ENCODE data around the gene PIK3R6. TPM values are rescaled to one million over a fixed set of nuclear protein-coding genes. Genes with fewer than 3 reads are reported as not detected.

The PIK3R6 gene
- total and polyA plus RNA-seq, 10 of the 15 experiments (the other 5 are each of a cell fraction or from before 2014, with no cell fraction given) = 6.7 to 146 (median 68.2) TPM

GRCh38 chr17:8788998-8789397, 78.5 kb downstream of the PIK3R6 start:
- Histone ChIP-seq H2AFZ (ENCODE audit: control insufficient read depth, low read depth, low read length) (no peak overlapping the region), H4K20me1 (ENCODE audit: control insufficient read depth, insufficient read depth) (no peaks in the 10 kb centered on the region), H3K79me2 (ENCODE audit: control insufficient read depth, insufficient read depth, low read length) (no peaks in the 10 kb centered on the region), H3K27ac (ENCODE audit: control insufficient read depth, insufficient read depth) (no peak overlapping the region), H3K4me2 (ENCODE audit: control insufficient read depth, insufficient read depth) (no peak overlapping the region), H3K4me3 (no peak overlapping the region), H3K9ac (ENCODE audit: control insufficient read depth, insufficient read depth, low read length) (no peak overlapping the region), H3K9me3 (replicated peaks; ENCODE audit: control insufficient read depth, insufficient read depth, low read length) (no peaks in the 10 kb centered on the region), H3K27me3 (replicated peaks in 1 of 2; ENCODE audit: control insufficient read depth in 2 of 2, insufficient read depth in 2 of 2, low read length in 1 of 2) (no peaks in the 10 kb centered on the region), H3K4me1 (ENCODE audit: control insufficient read depth, insufficient read depth, low read length) (no peaks in the 10 kb centered on the region), H3K36me3 (ENCODE audit: control insufficient read depth in 2 of 2, insufficient read depth in 2 of 2, low read length in 1 of 2) (no peaks in the 10 kb centered on the region)
- SMC1A ChIA-PET (ENCODE audit: uncharacterized antibody, unreplicated experiment) = interaction anchor here (1.1 kb wide), 1 partner anchor 62 kb away, joined by 3 read pairs; no protein-coding TSS in a partner anchor
- TF ChIP-seq CHD4 (IDR thresholded peaks at IDR 0.05) (no peak), NFXL1 (IDR thresholded peaks at IDR 0.05; ENCODE audit: borderline replicate concordance) (no peak)
- 98% methylated on average over 2 of the region's 2 CpGs for WGBS (ENCODE audit: insufficient coverage, insufficient replicate concordance, low lambda C conversion rate, missing lambda C conversion rate)
- intact Hi-C loops (cut with micrococcal nuclease; ENCODE audit: unreplicated experiment) (loop anchor here (5.0 kb wide), 1 partner anchor 108 kb away; no protein-coding TSS in a partner anchor), in situ Hi-C loops (cut with MboI) (no loop called here)
- no peak for ATAC-seq
- RAD21 ChIA-PET (ENCODE audit: unreplicated experiment) = no interaction called here
- FAIRE-seq = no peak
- POLR2A ChIA-PET = no interaction called here
- DNase-seq (ENCODE audit: low read depth, low spot score) = no peak
- CTCF ChIA-PET = interaction anchor here (6.0 kb wide), 1 partner anchor 104 kb away, joined by 55 read pairs; no protein-coding TSS in a partner anchor
- no TSS peak for BruUV-seq (replicated peaks)

DNA sequence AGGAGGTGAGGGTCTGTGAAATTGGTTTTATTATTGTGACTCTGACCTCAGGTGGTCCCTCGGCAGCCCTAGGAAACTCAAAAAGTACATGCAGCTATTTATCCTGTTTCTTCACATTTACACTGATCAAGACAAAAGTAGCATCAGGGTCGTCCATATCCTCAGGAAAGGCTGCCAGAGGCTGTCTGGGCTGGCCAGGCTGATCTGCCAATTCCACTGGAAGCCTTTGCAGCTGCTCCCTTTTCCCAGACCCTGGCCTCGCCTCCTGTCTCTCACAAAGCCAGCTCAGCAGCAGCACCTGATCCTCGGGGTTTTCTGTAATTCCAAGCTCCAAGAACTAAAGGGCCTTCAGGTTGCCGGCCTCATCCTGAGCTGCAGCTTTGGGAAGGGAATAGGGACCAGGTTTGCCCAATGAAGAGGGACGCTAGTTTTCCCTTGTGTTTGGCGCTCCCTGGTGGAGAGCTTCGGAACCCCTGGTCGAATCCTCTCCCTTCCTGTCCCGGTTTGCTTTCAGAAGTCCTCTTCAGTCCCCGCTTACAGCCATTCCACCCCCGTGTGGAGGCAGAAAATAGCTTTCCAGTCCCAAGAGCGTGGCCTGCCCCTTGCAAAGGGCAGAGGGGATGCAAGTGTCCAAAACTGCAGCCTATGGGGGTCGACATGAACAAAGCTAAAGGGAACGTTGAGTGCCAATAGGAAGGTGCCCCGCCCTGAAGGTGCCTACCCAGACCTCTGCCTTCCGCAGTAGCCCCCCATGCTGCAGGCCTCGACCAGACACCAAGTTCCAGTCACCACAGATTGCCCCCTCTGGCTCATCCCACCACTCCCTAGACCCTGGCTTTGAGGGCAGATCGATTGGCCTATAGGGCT, 81.7 kb downstream of the PIK3R6 start:
- Histone ChIP-seq H2AFZ (ENCODE audit: control insufficient read depth, low read depth, low read length) (peak overlapping the region; percentile 15; the same call in 1 of the 2 replicates), H3K4me3 (no peak overlapping the region), H3K4me1 (ENCODE audit: control insufficient read depth, insufficient read depth, low read length) (no peaks in the 10 kb centered on the region), H3K27ac (ENCODE audit: control insufficient read depth, insufficient read depth) (no peak overlapping the region), H3K4me2 (ENCODE audit: control insufficient read depth, insufficient read depth) (no peak overlapping the region), H3K79me2 (ENCODE audit: control insufficient read depth, insufficient read depth, low read length) (no peaks in the 10 kb centered on the region), H3K9me3 (replicated peaks; ENCODE audit: control insufficient read depth, insufficient read depth, low read length) (no peaks in the 10 kb centered on the region), H3K27me3 (replicated peaks in 1 of 2; ENCODE audit: control insufficient read depth in 2 of 2, insufficient read depth in 2 of 2, low read length in 1 of 2) (no peaks in the 10 kb centered on the region), H3K9ac (ENCODE audit: control insufficient read depth, insufficient read depth, low read length) (no peak overlapping the region), H4K20me1 (ENCODE audit: control insufficient read depth, insufficient read depth) (no peaks in the 10 kb centered on the region), H3K36me3 (ENCODE audit: control insufficient read depth in 2 of 2, insufficient read depth in 2 of 2, low read length in 1 of 2) (no peaks in the 10 kb centered on the region)
- peak; percentile 89 for ATAC-seq
- 30% methylated on average over 19 of the region's 19 CpGs for WGBS (ENCODE audit: insufficient coverage, insufficient replicate concordance, low lambda C conversion rate, missing lambda C conversion rate)
- ChIA-PET RAD21 (ENCODE audit: unreplicated experiment) (interaction anchor here (0.7 to 2.3 kb wide), 11 partner anchors 10 to 376 kb away, joined by 3 to 12 read pairs (median 3); no protein-coding TSS in a partner anchor), CTCF (interaction anchor here (0.7 to 6.0 kb wide), 46 partner anchors 9 to 821 kb away, joined by 3 to 55 read pairs (median 4); no protein-coding TSS in a partner anchor), POLR2A (interaction anchor here (1.0 kb wide), 1 partner anchor 80 kb away, joined by 3 read pairs; no protein-coding TSS in a partner anchor), SMC1A (ENCODE audit: uncharacterized antibody, unreplicated experiment) (interaction anchor here (0.8 to 2.5 kb wide), 17 partner anchors 10 to 376 kb away, joined by 3 to 14 read pairs (median 4); partner anchors contain the start of gene NDEL1)
- in situ Hi-C loops (cut with MboI) = no loop called here
- intact Hi-C loops (cut with micrococcal nuclease; ENCODE audit: unreplicated experiment) = loop anchor here (1.0 to 5.0 kb wide), 3 partner anchors 31 to 375 kb away; no protein-coding TSS in a partner anchor
- peak; percentile 83 for FAIRE-seq
- BruUV-seq (replicated peaks) = no TSS peak
- DNase-seq (ENCODE audit: low read depth, low spot score) = no peak
- TF ChIP-seq, protein P1, sequence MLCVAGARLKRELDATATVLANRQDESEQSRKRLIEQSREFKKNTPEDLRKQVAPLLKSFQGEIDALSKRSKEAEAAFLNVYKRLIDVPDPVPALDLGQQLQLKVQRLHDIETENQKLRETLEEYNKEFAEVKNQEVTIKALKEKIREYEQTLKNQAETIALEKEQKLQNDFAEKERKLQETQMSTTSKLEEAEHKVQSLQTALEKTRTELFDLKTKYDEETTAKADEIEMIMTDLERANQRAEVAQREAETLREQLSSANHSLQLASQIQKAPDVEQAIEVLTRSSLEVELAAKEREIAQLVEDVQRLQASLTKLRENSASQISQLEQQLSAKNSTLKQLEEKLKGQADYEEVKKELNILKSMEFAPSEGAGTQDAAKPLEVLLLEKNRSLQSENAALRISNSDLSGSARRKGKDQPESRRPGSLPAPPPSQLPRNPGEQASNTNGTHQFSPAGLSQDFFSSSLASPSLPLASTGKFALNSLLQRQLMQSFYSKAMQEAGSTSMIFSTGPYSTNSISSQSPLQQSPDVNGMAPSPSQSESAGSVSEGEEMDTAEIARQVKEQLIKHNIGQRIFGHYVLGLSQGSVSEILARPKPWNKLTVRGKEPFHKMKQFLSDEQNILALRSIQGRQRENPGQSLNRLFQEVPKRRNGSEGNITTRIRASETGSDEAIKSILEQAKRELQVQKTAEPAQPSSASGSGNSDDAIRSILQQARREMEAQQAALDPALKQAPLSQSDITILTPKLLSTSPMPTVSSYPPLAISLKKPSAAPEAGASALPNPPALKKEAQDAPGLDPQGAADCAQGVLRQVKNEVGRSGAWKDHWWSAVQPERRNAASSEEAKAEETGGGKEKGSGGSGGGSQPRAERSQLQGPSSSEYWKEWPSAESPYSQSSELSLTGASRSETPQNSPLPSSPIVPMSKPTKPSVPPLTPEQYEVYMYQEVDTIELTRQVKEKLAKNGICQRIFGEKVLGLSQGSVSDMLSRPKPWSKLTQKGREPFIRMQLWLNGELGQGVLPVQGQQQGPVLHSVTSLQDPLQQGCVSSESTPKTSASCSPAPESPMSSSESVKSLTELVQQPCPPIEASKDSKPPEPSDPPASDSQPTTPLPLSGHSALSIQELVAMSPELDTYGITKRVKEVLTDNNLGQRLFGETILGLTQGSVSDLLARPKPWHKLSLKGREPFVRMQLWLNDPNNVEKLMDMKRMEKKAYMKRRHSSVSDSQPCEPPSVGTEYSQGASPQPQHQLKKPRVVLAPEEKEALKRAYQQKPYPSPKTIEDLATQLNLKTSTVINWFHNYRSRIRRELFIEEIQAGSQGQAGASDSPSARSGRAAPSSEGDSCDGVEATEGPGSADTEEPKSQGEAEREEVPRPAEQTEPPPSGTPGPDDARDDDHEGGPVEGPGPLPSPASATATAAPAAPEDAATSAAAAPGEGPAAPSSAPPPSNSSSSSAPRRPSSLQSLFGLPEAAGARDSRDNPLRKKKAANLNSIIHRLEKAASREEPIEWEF (IDR thresholded peaks at IDR 0.05; ENCODE audit: insufficient replicate concordance, low read depth, low read length) = no peak
- TF ChIP-seq IKZF1 (conservative IDR thresholded peaks at IDR 0.05) = peak; percentile 26
- no peak for TF ChIP-seq ETV6 (conservative IDR thresholded peaks at IDR 0.05 in 1 of 2, IDR thresholded peaks at IDR 0.05 in 1 of 2; ENCODE audit: borderline replicate concordance in 1 of 2, low read depth in 1 of 2)
- TF ChIP-seq SMC3 (IDR thresholded peaks at IDR 0.05; ENCODE audit: borderline replicate concordance, low read length) = peak; percentile 57
- peak; percentile 52 for TF ChIP-seq YY1 (IDR thresholded peaks at IDR 0.05; ENCODE audit: low read depth, low read length)
- peak; percentile 75 for TF ChIP-seq RAD21 (IDR thresholded peaks at IDR 0.05; ENCODE audit: insufficient read depth, low read depth, low read length)

Data from GM12878 (cell line).